Fibroblast of peridontal ligament (primary cell): Measurements from ENCODE around the gene FNDC3B.

ENCODE experiments used
- DNase-seq: peaks from one replicate; pipeline ENCODE4 v3.0.0-alpha.2; 2010; ENCODE audit errors: extremely low read depth

The FNDC3B gene

GRCh38 chr3:172448661-172449465 is 409.5 kb downstream of the FNDC3B start:
- no peak for DNase-seq

GRCh38 chr3:172449466-172450149 is 410.2 kb downstream of the FNDC3B start:
- peak; percentile 24 for DNase-seq
